Measurements from ENCODE around the gene PCDHGB2.

- TF ChIP-seq, protein P1, sequence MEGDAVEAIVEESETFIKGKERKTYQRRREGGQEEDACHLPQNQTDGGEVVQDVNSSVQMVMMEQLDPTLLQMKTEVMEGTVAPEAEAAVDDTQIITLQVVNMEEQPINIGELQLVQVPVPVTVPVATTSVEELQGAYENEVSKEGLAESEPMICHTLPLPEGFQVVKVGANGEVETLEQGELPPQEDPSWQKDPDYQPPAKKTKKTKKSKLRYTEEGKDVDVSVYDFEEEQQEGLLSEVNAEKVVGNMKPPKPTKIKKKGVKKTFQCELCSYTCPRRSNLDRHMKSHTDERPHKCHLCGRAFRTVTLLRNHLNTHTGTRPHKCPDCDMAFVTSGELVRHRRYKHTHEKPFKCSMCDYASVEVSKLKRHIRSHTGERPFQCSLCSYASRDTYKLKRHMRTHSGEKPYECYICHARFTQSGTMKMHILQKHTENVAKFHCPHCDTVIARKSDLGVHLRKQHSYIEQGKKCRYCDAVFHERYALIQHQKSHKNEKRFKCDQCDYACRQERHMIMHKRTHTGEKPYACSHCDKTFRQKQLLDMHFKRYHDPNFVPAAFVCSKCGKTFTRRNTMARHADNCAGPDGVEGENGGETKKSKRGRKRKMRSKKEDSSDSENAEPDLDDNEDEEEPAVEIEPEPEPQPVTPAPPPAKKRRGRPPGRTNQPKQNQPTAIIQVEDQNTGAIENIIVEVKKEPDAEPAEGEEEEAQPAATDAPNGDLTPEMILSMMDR (conservative IDR thresholded peaks at IDR 0.05; ENCODE audit: low read depth, low read length) = no peak
- no peak for TF ChIP-seq EZH2 (IDR thresholded peaks at IDR 0.05; ENCODE audit: low read length, unreplicated experiment)
- no peak for TF ChIP-seq EZH2phosphoT487 (IDR thresholded peaks at IDR 0.05; ENCODE audit: borderline replicate concordance, low read length)
Measured at GRCh38 chr5:141319699-141320098, 40.1 kb upstream of the PCDHGB2 start.
